Skeletal muscle tissue (tissue), 4 donors: ENCODE data around the gene SMIM41. TPM values are rescaled to one million over a fixed set of nuclear protein-coding genes. Genes with fewer than 3 reads are reported as not detected.

Experiments
- H3K27ac ChIP-seq: one replicate; pipeline ENCODE4 v1.7.0; 2013; ENCODE audit warnings: mild to moderate bottlenecking, low read depth, low read length, inconsistent platforms
- H3K27me3 ChIP-seq, 3 donors: one replicate each; pipeline ENCODE4 v1.7.0; 2013; ENCODE audit warnings: low read length in 3 of 3; ENCODE audit not compliant: control insufficient read depth in 3 of 3, insufficient read depth in 3 of 3
- H3K36me3 ChIP-seq, 3 donors: one replicate each; pipeline ENCODE4 v1.7.0; 2013; ENCODE audit warnings: low read length in 3 of 3; ENCODE audit not compliant: control insufficient read depth in 3 of 3, insufficient read depth in 3 of 3
- H3K4me1 ChIP-seq, 3 donors: one replicate each; pipeline ENCODE4 v1.7.0; 2013; ENCODE audit warnings: low read length in 3 of 3, mild to moderate bottlenecking in 3 of 3; ENCODE audit not compliant: control insufficient read depth in 3 of 3, insufficient read depth in 3 of 3
- H3K4me3 ChIP-seq, 3 donors: one replicate each; pipeline ENCODE4 v1.7.0; 2013; ENCODE audit warnings: low read length in 3 of 3
- H3K9ac ChIP-seq, 3 donors: one replicate each; pipeline ENCODE4 v1.7.0; 2013; ENCODE audit warnings: low read length in 3 of 3, mild to moderate bottlenecking in 3 of 3, moderate library complexity in 2 of 3, low read depth in 1 of 3
- H3K9me3 ChIP-seq, 3 donors: one replicate each; pipeline ENCODE4 v1.7.0; 2013; ENCODE audit warnings: low read length in 3 of 3; ENCODE audit not compliant: control insufficient read depth in 3 of 3
- total RNA-seq: library from RNA; depleted of rRNA; stranded (reverse); fragments of >200 nt; gene quantifications from one replicate; pipeline ENCODE4 v1.2.3, GENCODE V29; 2014
- donor health status: Osteomylitis.

The SMIM41 gene
- not detected for total RNA-seq

- H3K9ac ChIP-seq = peak within 1 kb of the TSS; percentile 61 to 73 (median 67)
Measured at GRCh38 chr12:52079576-52080402, at the start of gene SMIM41. SMIM41 (plus strand) TSS chr12:52079704; CDS start chr12:52079780, 76 bp downstream.

GRCh38 chr12:52032446-52032803 is 47.1 kb upstream of the SMIM41 start:
- Histone ChIP-seq H3K36me3 (no peaks in the 10 kb centered on the region), H3K9ac (peak overlapping the region; percentile 63 to 80 (median 78)), H3K27me3 (no peaks in the 10 kb centered on the region), H3K27ac (peak overlapping the region; percentile 98), H3K9me3 (no peaks in the 10 kb centered on the region), H3K4me1 (peaks cover 58 to 68% (median 63%) of the 10 kb centered on the region in 3 donors), H3K4me3 (peak overlapping the region; percentile 67 to 73 (median 71))

More at GRCh38 chr12:52079576-52080402, at the start of gene SMIM41:
- no peak within 1 kb of the TSS for H3K4me3 ChIP-seq
- H3K9me3 ChIP-seq = no peaks in the 10 kb centered on the region
- peak within 1 kb of the TSS; percentile 82 for H3K27ac ChIP-seq
- no peaks in the 10 kb centered on the region for H3K27me3 ChIP-seq
- peaks cover 35 to 47% (median 41%) of the 10 kb centered on the region in 3 donors for H3K4me1 ChIP-seq
- H3K36me3 ChIP-seq = peaks cover 26 to 35% (median 29%) of the 10 kb centered on the region in 3 donors

GRCh38 chr12:52032804-52033445 is 46.6 kb upstream of the SMIM41 start:
- Histone ChIP-seq H3K4me3 (peak overlapping the region; percentile 67 to 73 (median 71)), H3K4me1 (peaks cover 53 to 67% (median 62%) of the 10 kb centered on the region in 3 donors), H3K9ac (peak overlapping the region; percentile 86 to 95 (median 90)), H3K9me3 (no peaks in the 10 kb centered on the region), H3K27me3 (no peaks in the 10 kb centered on the region), H3K27ac (peak overlapping the region; percentile 98), H3K36me3 (no peaks in the 10 kb centered on the region)

- Histone ChIP-seq H3K27me3 (no peaks in the 10 kb centered on the region), H3K4me3 (peak overlapping the region; percentile 54 to 69 (median 60)), H3K36me3 (no peaks in the 10 kb centered on the region), H3K9ac (peak overlapping the region; percentile 86 to 95 (median 90)), H3K9me3 (no peaks in the 10 kb centered on the region), H3K27ac (peak overlapping the region; percentile 98), H3K4me1 (peaks cover 58 to 73% (median 66%) of the 10 kb centered on the region in 3 donors)
Measured at GRCh38 chr12:52033446-52034140, 45.9 kb upstream of the SMIM41 start.

- H3K9me3 ChIP-seq = no peaks in the 10 kb centered on the region
- peaks cover 47 to 65% (median 63%) of the 10 kb centered on the region in 3 donors for H3K4me1 ChIP-seq
- H3K27ac ChIP-seq = peak overlapping the region; percentile 98
- H3K27me3 ChIP-seq = no peaks in the 10 kb centered on the region
- peaks cover 0 to 2% (median 0%) of the 10 kb centered on the region in 3 donors for H3K36me3 ChIP-seq
- H3K9ac ChIP-seq = peak overlapping the region in 1 of 3 donors; percentile 25
- H3K4me3 ChIP-seq = no peak overlapping the region
Measured at GRCh38 chr12:52035190-52035589, 44.3 kb upstream of the SMIM41 start.

- no peaks in the 10 kb centered on the region for H3K27me3 ChIP-seq
- peak overlapping the region in 1 of 3 donors; percentile 72 for H3K4me3 ChIP-seq
- peak overlapping the region; percentile 80 to 88 (median 84) for H3K9ac ChIP-seq
- peaks cover 0 to 2% (median 0%) of the 10 kb centered on the region in 3 donors for H3K36me3 ChIP-seq
- peak overlapping the region; percentile 98 for H3K27ac ChIP-seq
- H3K9me3 ChIP-seq = no peaks in the 10 kb centered on the region
- peaks cover 42 to 72% (median 63%) of the 10 kb centered on the region in 3 donors for H3K4me1 ChIP-seq
Measured at GRCh38 chr12:52035926-52036325, 43.6 kb upstream of the SMIM41 start.

- H3K27ac ChIP-seq = peak overlapping the region; percentile 98
- no peaks in the 10 kb centered on the region for H3K9me3 ChIP-seq
- peak overlapping the region; percentile 38 to 72 (median 50) for H3K4me3 ChIP-seq
- no peaks in the 10 kb centered on the region for H3K27me3 ChIP-seq
- peak overlapping the region; percentile 80 to 88 (median 84) for H3K9ac ChIP-seq
- H3K36me3 ChIP-seq = peaks cover 0 to 2% (median 0%) of the 10 kb centered on the region in 3 donors
- peaks cover 48 to 76% (median 70%) of the 10 kb centered on the region in 3 donors for H3K4me1 ChIP-seq
Measured at GRCh38 chr12:52036587-52037171, 42.8 kb upstream of the SMIM41 start.

GRCh38 chr12:52037248-52037861 is 42.1 kb upstream of the SMIM41 start:
- Histone ChIP-seq H3K27ac (peak overlapping the region; percentile 91), H3K9ac (peak overlapping the region; percentile 66 to 88 (median 87)), H3K4me1 (peaks cover 49 to 78% (median 70%) of the 10 kb centered on the region in 3 donors), H3K27me3 (no peaks in the 10 kb centered on the region), H3K36me3 (peaks cover 0 to 2% (median 0%) of the 10 kb centered on the region in 3 donors), H3K4me3 (peak overlapping the region; percentile 55 to 72 (median 70)), H3K9me3 (no peaks in the 10 kb centered on the region)

GRCh38 chr12:52038447-52038846 is 41.1 kb upstream of the SMIM41 start:
- Histone ChIP-seq H3K4me1 (peaks cover 53 to 81% (median 74%) of the 10 kb centered on the region in 3 donors), H3K36me3 (peaks cover 0 to 2% (median 0%) of the 10 kb centered on the region in 3 donors), H3K9ac (peak overlapping the region in 2 of 3 donors; percentile 12 to 60), H3K4me3 (peak overlapping the region in 2 of 3 donors; percentile 14 to 45), H3K27ac (peak overlapping the region; percentile 91), H3K9me3 (no peaks in the 10 kb centered on the region), H3K27me3 (no peaks in the 10 kb centered on the region)
